GM18508 (cell line): ENCODE results near the gene TRPM5.

Experiments
- ATAC-seq: cut with Tn5 transposase; IDR thresholded peaks from one replicate; pipeline ENCODE4 v1.9.1; 2021; ENCODE audit warnings: moderate number of reproducible peaks; ENCODE audit not compliant: insufficient read depth, unreplicated experiment

TRPM5 gene

DNA sequence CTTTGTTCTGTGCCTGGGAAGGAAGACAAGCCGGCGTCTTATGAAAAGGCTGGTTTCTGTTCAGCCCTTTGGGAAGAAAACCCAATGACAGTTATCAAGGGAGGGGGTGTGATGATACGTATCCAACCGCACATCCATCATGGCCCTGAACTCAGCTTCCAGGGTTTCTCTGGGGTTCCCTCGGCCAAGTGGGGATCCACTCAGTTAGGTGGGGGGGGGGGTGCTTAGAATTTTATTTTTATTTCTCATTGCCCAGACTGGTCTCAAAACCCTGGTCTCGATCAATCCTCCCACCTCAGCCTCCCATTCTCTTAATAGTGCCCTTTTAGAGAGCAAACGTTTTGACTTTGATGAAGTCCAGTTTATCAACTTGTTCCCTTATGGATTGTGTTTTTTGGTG, 26.2 kb upstream of the TRPM5 start:
- no peak for ATAC-seq

DNA sequence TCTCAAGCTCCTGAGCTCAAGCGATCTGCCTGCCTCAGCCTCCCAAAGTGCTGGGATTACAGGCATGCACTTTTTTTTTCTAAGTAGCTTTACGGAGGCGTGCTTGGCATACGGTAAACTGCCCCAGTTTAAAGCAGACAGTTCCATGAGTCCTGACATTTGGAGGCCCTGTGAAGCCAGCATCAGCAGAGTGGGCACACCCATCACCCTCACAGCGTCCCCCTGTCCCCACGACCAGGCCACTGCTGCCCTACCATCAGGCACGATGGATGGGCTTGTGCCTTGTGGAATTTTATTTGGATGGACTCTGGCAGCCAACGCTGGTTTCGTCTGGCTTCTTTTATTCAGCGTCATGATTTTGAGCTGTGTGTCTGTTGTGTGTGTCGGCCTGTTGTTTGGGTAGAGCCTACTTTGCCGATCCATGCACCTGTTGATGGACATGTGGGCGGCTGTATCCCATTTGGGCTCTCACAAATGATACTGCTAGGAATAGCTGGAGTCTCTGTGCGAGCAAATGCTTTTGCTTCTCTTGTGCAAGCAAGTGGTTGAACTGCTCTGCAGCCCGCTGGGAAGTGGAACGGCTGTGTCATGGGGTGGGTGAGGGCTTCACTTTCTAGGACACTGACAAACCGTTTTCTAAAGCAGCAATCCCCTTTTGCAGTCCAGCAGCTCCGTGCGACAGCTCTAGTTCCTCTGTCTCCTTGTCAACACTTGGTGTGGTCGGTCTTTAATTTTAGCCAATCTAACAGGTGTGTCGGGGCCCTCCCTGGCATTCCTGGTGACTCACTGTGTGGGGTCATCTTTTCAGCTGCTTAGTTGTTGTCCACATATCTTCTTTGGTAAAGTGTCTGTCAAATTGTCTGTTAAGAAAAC, 24.3 kb upstream of the TRPM5 start:
- no peak for ATAC-seq

DNA sequence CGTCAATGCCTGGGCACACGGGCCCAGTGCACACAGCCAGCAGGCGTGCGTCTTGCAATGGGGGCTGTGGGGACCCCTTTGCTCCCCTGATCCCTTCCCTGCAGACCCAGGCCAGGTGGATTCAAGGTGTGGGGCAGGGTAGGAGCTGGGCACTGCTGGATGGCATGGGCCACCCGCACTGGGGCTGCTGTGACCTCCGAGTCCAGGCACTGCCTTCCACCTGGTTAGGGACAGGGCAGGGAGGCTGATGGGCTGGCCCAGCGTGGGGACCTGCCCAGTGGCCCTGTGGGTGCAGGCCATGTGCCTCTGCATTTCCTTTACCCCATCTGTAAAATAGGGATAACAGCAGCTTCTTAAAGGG, 23.4 kb upstream of the TRPM5 start:
- no peak for ATAC-seq

DNA sequence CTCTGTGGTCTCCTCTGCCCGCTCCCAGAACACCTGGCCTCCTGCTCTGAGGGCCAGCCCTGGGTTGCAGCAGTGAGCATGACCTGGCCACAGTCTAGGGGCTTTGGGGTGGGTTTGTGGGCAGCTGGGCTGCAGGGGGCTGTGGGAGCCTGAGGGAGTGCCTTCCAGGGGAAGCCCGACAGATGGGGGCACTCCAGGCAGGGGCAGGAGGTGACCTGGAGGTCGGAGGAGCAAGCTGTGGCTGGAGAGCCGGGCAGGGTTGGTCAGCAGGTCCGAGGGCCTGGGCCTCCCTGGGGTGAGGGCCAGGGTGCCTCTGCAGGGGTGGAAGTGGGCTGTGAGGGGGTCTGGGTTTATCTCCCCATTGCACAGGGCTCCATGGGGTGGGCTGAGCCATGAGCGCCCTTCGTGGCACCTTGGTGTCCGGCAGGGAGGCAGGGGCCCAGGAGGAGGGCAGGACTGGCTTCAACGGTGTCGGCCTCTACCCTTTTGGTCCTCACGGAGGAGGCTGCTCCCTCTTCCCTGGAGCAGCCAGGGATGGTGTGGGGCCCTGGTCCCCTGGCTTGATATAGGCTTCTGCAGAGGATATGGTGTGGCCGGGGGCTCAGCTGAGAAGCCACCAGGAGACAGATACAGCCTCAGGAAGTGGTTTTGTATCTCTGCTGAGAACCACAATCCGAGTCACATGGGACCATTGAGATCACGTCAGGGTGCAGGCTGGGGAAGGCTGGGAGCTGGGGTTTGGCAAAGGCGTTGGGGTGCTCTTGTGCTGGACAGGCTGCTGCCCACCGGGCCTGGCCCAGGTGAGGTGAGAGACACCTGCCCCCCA, 22.8 kb upstream of the TRPM5 start:
- ATAC-seq, result no peak

GRCh38 chr11:2466069-2466801, 21.9 kb upstream of the TRPM5 start:
- ATAC-seq, result no peak

DNA sequence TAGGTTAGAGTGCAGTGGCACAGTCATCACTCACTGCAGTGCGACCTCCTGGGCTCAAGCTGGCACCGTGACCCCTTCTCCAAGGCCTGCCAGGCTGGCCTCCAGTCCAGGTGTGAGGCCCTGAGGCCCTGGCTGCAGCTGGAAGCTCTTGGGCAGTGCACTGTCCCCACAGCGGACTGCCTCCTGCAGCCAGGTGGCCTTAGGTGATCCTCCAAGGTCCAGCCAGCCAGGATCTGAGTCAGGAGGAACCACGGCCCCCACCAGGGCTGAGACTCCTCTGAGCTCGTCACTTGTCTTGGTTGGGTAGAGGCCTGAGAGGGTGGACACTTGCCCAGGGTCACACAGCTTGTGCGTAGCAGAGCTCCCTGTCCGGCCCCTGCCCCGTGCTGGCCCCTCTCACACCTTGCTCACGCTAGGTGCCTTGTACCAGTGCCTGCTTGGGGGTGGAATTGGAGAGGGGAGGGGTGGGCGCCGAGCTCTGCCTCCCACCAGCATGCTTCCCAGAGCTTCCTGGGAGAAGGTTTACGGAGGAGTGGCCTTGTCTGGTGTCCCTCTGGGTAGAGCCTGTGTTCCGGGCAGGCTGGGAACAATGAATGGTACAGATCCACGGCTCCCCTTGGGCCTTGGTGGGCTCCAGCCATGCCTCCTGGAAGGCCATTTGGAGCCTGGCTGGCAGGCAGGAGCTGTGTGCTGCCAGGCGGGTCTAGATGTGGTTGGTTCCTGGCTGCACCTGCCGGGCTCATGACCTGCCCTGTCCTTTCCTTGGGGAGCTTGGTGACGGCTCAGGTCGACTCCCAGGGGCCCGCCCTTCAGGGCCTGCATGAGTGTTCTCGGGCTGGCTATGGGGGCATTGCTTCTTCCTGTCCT, 21.1 kb upstream of the TRPM5 start:
- ATAC-seq, result no peak

- no peak for ATAC-seq
Measured at GRCh38 chr11:2464451-2465165, 20.3 kb upstream of the TRPM5 start.

DNA sequence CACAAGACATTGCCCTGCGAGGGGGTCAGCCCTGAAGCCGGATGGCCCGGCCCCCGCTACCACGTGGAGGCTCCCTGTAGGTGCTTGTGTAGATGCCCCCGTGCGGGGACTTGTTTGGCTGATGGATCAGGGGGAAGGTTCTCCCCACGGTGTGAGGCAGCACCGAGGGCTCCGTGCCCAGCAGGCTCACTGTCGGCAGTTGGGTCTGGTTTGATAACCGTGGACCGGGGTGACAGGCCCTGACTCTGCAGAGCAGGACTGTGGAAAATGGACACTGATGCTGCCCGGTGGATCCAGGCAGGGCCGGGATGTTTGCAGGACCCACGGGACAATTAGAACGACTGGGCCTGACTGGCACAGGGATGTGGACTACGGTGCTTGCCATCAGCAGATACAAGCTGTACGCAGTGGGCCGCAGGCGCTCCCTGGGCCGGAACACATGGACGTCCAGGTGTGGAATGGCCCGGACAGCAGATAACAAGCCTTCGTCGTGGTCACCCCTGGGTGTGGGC, 19.5 kb upstream of the TRPM5 start:
- no peak for ATAC-seq

- no peak for ATAC-seq
Measured at GRCh38 chr11:2462986-2463765, 18.9 kb upstream of the TRPM5 start.

- ATAC-seq, result no peak
Measured at GRCh38 chr11:2462543-2462985, 18.2 kb upstream of the TRPM5 start.

DNA sequence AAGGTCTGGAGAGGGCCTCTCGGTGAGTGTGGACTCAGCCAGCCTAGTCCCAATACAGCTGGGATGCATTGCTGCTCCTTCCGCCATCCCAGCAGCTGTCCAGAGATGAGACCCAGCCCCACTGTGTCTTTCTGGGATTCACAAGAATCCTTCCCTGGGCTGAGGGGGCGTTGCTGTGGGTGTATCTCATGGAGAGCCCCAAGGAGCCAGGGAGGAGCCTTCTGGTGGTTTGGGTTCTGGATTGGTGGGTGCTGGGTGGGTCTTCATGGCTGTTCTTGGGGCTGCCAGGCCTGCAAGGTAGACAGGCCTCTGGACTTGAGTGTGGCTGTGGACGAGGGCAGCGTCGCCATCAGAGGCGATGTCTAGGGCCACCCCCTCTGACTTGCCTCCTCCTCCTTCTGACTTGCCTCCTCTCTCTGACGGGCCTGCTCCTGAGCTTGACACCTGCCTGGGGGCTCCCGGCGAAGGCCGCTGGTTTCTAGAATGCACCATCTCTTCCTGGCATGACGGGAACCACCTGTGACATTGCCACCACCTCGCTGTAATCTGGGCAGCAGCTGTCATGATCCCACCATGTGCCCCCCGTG, 17.7 kb upstream of the TRPM5 start:
- no peak for ATAC-seq

- ATAC-seq, result no peak
Measured at GRCh38 chr11:2461253-2461955, 17.1 kb upstream of the TRPM5 start.

- no peak for ATAC-seq
Measured at GRCh38 chr11:2460540-2461252, 16.4 kb upstream of the TRPM5 start.

DNA sequence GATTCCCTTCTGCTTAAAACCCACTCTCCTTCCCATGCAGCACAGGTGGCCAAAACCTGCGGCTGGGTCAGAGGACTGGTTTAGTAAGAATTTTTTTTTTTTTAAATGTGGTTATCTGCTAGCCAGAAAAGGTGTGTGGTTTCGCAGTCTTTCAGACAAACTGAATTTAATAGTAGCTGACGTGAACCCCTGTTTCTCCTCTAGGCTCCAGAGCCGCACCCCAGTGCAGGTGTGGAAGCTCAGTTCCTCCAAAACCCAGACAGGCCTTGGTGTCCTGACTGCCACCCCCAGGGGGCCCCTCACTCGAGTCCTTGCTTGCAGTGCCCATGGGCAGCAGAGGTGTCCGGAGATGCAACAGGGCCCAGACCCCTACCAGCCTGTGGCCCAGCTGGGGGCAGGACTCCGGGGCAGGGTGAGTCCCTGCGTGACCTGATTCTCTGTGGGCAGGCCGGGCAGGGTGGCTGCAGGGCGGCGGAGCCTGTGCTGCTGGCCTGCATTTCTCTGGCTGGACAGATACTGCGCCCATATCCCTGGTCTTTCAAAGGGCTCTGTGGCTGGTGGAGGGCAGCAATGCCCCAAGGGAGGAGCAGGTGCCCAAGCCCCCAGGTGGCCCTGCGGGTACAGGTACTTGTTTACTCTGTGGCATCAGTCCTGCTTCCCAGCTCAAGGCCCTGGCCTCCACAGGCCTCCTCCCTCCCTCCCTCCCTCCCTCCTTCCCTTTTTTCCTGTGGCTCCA, 15.7 kb upstream of the TRPM5 start:
- no peak for ATAC-seq

DNA sequence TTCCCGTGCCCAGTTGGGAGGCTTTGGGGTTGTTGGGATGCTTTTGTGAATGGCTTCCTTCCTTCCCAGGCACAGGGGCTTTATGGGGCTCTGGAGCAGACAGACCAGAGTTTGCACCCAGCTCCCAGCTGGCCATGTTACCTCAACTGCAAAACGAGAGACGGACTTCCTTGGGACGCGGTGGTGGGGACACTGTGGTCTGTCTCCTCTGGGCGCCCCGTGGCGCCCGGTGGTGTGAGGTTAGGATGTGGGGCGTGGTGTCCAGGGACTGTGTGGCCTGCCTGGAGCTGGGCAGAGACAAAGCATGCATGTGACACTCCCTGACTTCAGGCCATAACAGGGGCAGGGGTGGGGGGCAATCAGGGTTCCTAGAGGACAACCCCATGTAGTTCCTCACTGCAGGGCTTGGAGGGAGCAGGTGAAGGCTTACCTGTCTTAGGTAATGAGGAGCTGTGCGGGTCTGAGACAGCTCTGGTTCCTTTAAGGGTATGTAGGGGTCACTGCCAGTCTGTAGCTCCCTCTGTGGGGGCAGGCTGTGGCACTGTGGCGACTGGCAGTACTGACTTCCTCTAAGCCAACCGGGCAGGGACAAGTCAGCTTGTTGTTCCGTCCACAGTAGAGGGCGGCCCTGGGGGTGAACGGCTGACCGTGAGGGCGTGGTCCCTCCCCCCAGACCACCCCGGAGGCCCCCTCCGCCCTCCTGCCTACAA, 14.9 kb upstream of the TRPM5 start:
- ATAC-seq, result no peak
